HepG2 (cell line): ENCODE measurements around the gene THRB. TPM values are rescaled to one million over a fixed set of nuclear protein-coding genes. Genes with fewer than 3 reads are reported as not detected.

Experiments used
- BRD4 ChIP-seq: sonication (generic); formaldehyde crosslinking; IDR thresholded peaks from 2 replicates; pipeline ENCODE4 v1.4.0; 2020; ENCODE audit warnings: missing genetic modification reagents
- HDAC1 ChIP-seq: sonication (generic); formaldehyde crosslinking; IDR thresholded peaks from 2 replicates; pipeline ENCODE4 v1.5.1; 2020; ENCODE audit warnings: mild to moderate bottlenecking, missing genetic modification reagents
- IRX3 ChIP-seq: sonication (generic); formaldehyde crosslinking; IDR thresholded peaks from 2 replicates; pipeline ENCODE4 v1.8.1; 2023; ENCODE audit warnings: mild to moderate bottlenecking, low read depth, missing genetic modification reagents, borderline replicate concordance
- MEIS1 ChIP-seq: sonication (generic); formaldehyde crosslinking; IDR thresholded peaks from 2 replicates; pipeline ENCODE4 v1.9.0; 2021; ENCODE audit warnings: mild to moderate bottlenecking, missing genetic modification reagents, moderate library complexity, borderline replicate concordance
- MXI1 ChIP-seq: IDR thresholded peaks from 3 replicates; pipeline ENCODE4 v1.6.1; 2012; ENCODE audit warnings: low read depth, low read length, inconsistent platforms, borderline replicate concordance
- SALL2 ChIP-seq: sonication (generic); formaldehyde crosslinking; IDR thresholded peaks from 2 replicates; pipeline ENCODE4 v1.8.1; 2023; ENCODE audit warnings: mild to moderate bottlenecking, missing genetic modification reagents, inconsistent platforms
- SMARCC2 ChIP-seq: fragments of 450-650 bp; IDR thresholded peaks from 2 replicates; pipeline ENCODE4 v1.6.1; 2017; ENCODE audit warnings: antibody characterized with exemption, mild to moderate bottlenecking
- SOX13 ChIP-seq, 3 experiments: fragments of 450-650 bp in 1 of 3; sonication (generic) in 1 of 3; formaldehyde crosslinking in 1 of 3; IDR thresholded peaks in 2 of 3; conservative IDR thresholded peaks in 1 of 3; 2 replicates each; pipeline versions ENCODE4 v1.5.0 to v1.6.1; 2016 to 2020; ENCODE audit warnings: antibody characterized with exemption in 1 of 3, mild to moderate bottlenecking in 1 of 3, missing compliant biosample characterization in 1 of 3, missing genetic modification reagents in 1 of 3, moderate library complexity in 1 of 3
- SOX6 ChIP-seq, 2 experiments: fragments of 450-650 bp in 1 of 2; sonication (generic) in 1 of 2; formaldehyde crosslinking in 1 of 2; IDR thresholded peaks; 2 replicates each; pipeline versions ENCODE4 v1.4.0 to v1.6.1; 2017 to 2020; ENCODE audit warnings: antibody characterized with exemption in 1 of 2, mild to moderate bottlenecking in 1 of 2, missing genetic modification reagents in 1 of 2
- TSC22D2 ChIP-seq: sonication (generic); formaldehyde crosslinking; IDR thresholded peaks from 2 replicates; pipeline ENCODE4 v1.5.1; 2020; ENCODE audit warnings: missing genetic modification reagents, mild to moderate bottlenecking, borderline replicate concordance
- U2AF2 ChIP-seq: fragments of 200-400 bp; formaldehyde crosslinking; IDR thresholded peaks from 2 replicates; pipeline ENCODE4 v1.6.1; 2017; ENCODE audit warnings: low read depth, mild to moderate bottlenecking, low read length
- ZNF292 ChIP-seq: sonication (generic); formaldehyde crosslinking; IDR thresholded peaks from 2 replicates; pipeline ENCODE4 v1.8.1; 2022; ENCODE audit warnings: mild to moderate bottlenecking, low read depth, missing genetic modification reagents, borderline replicate concordance
- ZNF629 ChIP-seq: sonication (generic); formaldehyde crosslinking; conservative IDR thresholded peaks from 2 replicates; pipeline ENCODE4 v1.5.0; 2020; ENCODE audit warnings: missing genetic modification reagents
- ZNF660 ChIP-seq: sonication (generic); formaldehyde crosslinking; IDR thresholded peaks from 2 replicates; pipeline ENCODE4 v1.5.1; 2020; ENCODE audit warnings: mild to moderate bottlenecking, low read depth, missing genetic modification reagents, borderline replicate concordance
- ZNF891 ChIP-seq: sonication (generic); formaldehyde crosslinking; IDR thresholded peaks from 2 replicates; pipeline ENCODE4 v1.5.0; 2020; ENCODE audit warnings: mild to moderate bottlenecking, missing genetic modification reagents
- polyA plus RNA-seq, 8 experiments: library from polyadenylated mRNA; depleted of rRNA in 3 of 8; stranded (reverse) in 7 of 8; unstranded in 1 of 8; fragments of >200 nt; fragmentation: Illumina TruSeq in 4 of 8; extraction: Trizol in 4 of 8; gene quantifications; 2 replicates each; pipeline versions ENCODE4 v1.2.1 to v1.2.3, GENCODE V29; 2011 to 2016; ENCODE audit warnings: low read depth in 4 of 8, missing spikeins in 1 of 8, mixed read lengths in 1 of 8; ENCODE audit not compliant: insufficient read depth in 1 of 8
- total RNA-seq, 5 experiments: library from RNA; depleted of rRNA; stranded (reverse); fragments of >200 nt; fragmentation: Illumina TruSeq; extraction: Trizol; gene quantifications; 2 replicates each; pipeline ENCODE4 v1.2.3, GENCODE V29; 2016; ENCODE audit warnings: low read depth in 1 of 5
- TF ChIP-seq, protein P1 (sequence below): sonication (generic); formaldehyde crosslinking; IDR thresholded peaks from 2 replicates; pipeline ENCODE4 v1.4.0; 2020; ENCODE audit warnings: missing genetic modification reagents, borderline replicate concordance
- TF ChIP-seq, protein P2 (sequence below): IDR thresholded peaks from 2 replicates; pipeline ENCODE4 v1.6.1; 2012; ENCODE audit warnings: low read length, improper control_type of control experiment
- TF ChIP-seq, protein P3 (sequence below): IDR thresholded peaks from 2 replicates; pipeline ENCODE4 v1.6.1; 2012; ENCODE audit warnings: low read depth, low read length, improper control_type of control experiment

The THRB gene
- total and polyA plus RNA-seq, 2 of the 13 experiments (the other 11 are each of a cell fraction or from before 2014, with no cell fraction given), result 4.7 to 22.7 TPM

DNA sequence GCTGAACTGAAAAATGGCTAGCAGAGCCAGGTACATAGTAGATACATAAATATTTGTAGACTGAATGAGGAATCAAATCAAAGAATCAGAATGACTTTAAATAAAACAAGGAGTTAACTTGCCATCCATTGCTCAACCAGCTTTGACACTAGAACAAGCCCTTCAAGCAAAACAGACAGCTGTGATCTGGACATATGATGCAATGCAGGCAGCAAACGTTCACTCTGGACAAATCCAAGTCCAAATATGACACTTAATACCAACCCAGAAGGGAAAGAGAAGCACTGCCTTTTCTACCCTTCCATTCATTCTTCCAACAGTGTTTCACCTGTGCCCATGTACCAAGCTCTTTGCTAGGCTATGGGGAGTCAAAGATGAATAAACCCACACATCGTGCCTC, 4.5 kb downstream of the THRB start (continued):
- TF ChIP-seq, protein P1, sequence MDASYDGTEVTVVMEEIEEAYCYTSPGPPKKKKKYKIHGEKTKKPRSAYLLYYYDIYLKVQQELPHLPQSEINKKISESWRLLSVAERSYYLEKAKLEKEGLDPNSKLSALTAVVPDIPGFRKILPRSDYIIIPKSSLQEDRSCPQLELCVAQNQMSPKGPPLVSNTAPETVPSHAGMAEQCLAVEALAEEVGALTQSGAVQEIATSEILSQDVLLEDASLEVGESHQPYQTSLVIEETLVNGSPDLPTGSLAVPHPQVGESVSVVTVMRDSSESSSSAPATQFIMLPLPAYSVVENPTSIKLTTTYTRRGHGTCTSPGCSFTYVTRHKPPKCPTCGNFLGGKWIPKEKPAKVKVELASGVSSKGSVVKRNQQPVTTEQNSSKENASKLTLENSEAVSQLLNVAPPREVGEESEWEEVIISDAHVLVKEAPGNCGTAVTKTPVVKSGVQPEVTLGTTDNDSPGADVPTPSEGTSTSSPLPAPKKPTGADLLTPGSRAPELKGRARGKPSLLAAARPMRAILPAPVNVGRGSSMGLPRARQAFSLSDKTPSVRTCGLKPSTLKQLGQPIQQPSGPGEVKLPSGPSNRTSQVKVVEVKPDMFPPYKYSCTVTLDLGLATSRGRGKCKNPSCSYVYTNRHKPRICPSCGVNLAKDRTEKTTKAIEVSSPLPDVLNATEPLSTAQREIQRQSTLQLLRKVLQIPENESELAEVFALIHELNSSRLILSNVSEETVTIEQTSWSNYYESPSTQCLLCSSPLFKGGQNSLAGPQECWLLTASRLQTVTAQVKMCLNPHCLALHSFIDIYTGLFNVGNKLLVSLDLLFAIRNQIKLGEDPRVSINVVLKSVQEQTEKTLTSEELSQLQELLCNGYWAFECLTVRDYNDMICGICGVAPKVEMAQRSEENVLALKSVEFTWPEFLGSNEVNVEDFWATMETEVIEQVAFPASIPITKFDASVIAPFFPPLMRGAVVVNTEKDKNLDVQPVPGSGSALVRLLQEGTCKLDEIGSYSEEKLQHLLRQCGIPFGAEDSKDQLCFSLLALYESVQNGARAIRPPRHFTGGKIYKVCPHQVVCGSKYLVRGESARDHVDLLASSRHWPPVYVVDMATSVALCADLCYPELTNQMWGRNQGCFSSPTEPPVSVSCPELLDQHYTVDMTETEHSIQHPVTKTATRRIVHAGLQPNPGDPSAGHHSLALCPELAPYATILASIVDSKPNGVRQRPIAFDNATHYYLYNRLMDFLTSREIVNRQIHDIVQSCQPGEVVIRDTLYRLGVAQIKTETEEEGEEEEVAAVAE (CRISPR knock-in tag), result no peak
- no peak for TF ChIP-seq U2AF2
- no peak for TF ChIP-seq ZNF660
- TF ChIP-seq, protein P2, sequence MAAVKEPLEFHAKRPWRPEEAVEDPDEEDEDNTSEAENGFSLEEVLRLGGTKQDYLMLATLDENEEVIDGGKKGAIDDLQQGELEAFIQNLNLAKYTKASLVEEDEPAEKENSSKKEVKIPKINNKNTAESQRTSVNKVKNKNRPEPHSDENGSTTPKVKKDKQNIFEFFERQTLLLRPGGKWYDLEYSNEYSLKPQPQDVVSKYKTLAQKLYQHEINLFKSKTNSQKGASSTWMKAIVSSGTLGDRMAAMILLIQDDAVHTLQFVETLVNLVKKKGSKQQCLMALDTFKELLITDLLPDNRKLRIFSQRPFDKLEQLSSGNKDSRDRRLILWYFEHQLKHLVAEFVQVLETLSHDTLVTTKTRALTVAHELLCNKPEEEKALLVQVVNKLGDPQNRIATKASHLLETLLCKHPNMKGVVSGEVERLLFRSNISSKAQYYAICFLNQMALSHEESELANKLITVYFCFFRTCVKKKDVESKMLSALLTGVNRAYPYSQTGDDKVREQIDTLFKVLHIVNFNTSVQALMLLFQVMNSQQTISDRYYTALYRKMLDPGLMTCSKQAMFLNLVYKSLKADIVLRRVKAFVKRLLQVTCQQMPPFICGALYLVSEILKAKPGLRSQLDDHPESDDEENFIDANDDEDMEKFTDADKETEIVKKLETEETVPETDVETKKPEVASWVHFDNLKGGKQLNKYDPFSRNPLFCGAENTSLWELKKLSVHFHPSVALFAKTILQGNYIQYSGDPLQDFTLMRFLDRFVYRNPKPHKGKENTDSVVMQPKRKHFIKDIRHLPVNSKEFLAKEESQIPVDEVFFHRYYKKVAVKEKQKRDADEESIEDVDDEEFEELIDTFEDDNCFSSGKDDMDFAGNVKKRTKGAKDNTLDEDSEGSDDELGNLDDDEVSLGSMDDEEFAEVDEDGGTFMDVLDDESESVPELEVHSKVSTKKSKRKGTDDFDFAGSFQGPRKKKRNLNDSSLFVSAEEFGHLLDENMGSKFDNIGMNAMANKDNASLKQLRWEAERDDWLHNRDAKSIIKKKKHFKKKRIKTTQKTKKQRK, result no peak
- TF ChIP-seq BRD4 (CRISPR knock-in tag), result no peak
- no peak for TF ChIP-seq HDAC1 (CRISPR knock-in tag)
- no peak for TF ChIP-seq SALL2 (CRISPR knock-in tag)
- TF ChIP-seq SMARCC2, result no peak
- TF ChIP-seq, protein P3, sequence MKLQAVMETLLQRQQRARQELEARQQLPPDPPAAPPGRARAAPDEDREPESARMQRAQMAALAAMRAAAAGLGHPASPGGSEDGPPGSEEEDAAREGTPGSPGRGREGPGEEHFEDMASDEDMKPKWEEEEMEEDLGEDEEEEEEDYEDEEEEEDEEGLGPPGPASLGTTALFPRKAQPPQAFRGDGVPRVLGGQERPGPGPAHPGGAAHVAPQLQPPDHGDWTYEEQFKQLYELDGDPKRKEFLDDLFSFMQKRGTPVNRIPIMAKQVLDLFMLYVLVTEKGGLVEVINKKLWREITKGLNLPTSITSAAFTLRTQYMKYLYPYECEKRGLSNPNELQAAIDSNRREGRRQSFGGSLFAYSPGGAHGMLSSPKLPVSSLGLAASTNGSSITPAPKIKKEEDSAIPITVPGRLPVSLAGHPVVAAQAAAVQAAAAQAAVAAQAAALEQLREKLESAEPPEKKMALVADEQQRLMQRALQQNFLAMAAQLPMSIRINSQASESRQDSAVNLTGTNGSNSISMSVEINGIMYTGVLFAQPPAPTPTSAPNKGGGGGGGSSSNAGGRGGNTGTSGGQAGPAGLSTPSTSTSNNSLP, result no peak
- TF ChIP-seq MXI1, result no peak
- no peak for TF ChIP-seq ZNF629 (CRISPR knock-in tag)
- TF ChIP-seq ZNF891 (CRISPR knock-in tag), result no peak
- TF ChIP-seq ZNF292 (CRISPR knock-in tag), result peak; percentile 86; the same call in 1 of the 2 replicates
- TF ChIP-seq MEIS1 (CRISPR knock-in tag), result no peak
- no peak for TF ChIP-seq TSC22D2 (CRISPR knock-in tag)
- TF ChIP-seq SOX13 (IDR thresholded peaks at IDR 0.05), result no peak
- peak in 1 of 2 experiments; percentile 46; a peak in 1 of 4 replicates for TF ChIP-seq SOX13 (CRISPR knock-in tag; conservative IDR thresholded peaks at IDR 0.05 in 1 of 2, IDR thresholded peaks at IDR 0.05 in 1 of 2)
- no peak for TF ChIP-seq IRX3 (CRISPR knock-in tag)
- no peak for TF ChIP-seq SOX6 (IDR thresholded peaks at IDR 0.05)
- peak; percentile 61; the same call in 1 of the 2 replicates for TF ChIP-seq SOX6 (CRISPR knock-in tag; IDR thresholded peaks at IDR 0.05)
